Right lobe of liver (tissue), 4 donors: ENCODE data around the gene PITPNC1.

Experiments used
- CTCF ChIP-seq, 4 donors: fragments of 200-600 bp in 3 of 4; fragments of 450-650 bp in 1 of 4; IDR thresholded peaks; one replicate each; pipeline versions ENCODE4 v1.5.1 to v1.8.0; 2016 to 2022; ENCODE audit warnings: antibody characterized with exemption in 4 of 4, mild to moderate bottlenecking in 2 of 4
- POLR2A ChIP-seq: fragments of 450-650 bp; IDR thresholded peaks from one replicate; pipeline ENCODE4 v1.6.1; 2017; ENCODE audit warnings: antibody characterized with exemption, mild to moderate bottlenecking
- donor health status: DM: no; HTN: no; CAD: no.
- donor health status: DM: no; HTN: no; CAD: no.
- donor health status: DM: no; HTN: yes; CAD: no.

GRCh38 chr17:67666028-67666427 lies 288.9 kb downstream of the PITPNC1 start:
- no peak for TF ChIP-seq CTCF (IDR thresholded peaks at IDR 0.05)
- TF ChIP-seq POLR2A, result no peak
